C4-2B (cell line): ENCODE data around the gene UBL4A.

Experiments
- CTCF ChIP-seq: fragments of 450-650 bp; conservative IDR thresholded peaks from 2 replicates; pipeline ENCODE4 v1.5.1; 2017; ENCODE audit warnings: mild to moderate bottlenecking
- ZFX ChIP-seq: fragments of 450-650 bp; IDR thresholded peaks from 2 replicates; pipeline ENCODE4 v1.6.1; 2017

- no peak for TF ChIP-seq CTCF
- TF ChIP-seq ZFX: no peak
These were observed 16.5 kb downstream of the UBL4A start for GRCh38 chrX:154469880-154470279.
